ENCODE measurements around the gene AKR7A2.

Gene AKR7A2

DNA sequence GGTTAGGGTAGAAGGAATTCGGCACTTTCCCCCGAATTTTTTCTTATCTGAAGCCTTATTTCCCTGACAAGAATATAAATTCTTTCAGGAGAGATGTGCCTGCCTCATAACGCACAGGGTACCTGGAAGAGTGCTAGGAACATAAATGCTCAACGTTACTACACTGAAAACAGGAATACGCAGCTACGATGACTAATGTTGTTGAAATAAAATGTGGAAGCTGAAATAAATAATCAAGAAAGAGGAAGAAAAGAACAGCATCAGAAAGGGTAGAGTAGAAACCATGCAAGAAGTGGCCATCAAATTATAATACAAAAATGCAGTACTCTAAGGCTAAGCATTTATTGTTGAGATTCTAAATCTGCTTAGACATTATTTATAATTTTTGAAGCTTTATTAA, 34.1 kb upstream of the AKR7A2 start:
- H3K27me3 Mint-ChIP-seq (ENCODE audit: low read depth, poor library complexity) = peaks cover 2% of the 10 kb centered on the region
- peaks cover 16% of the 10 kb centered on the region for H3K36me3 Mint-ChIP-seq (ENCODE audit: low read depth)
- no peak overlapping the region for H3K27ac Mint-ChIP-seq
- no peaks in the 10 kb centered on the region for H3K9me3 Mint-ChIP-seq
- H3K4me3 Mint-ChIP-seq = no peak overlapping the region
- TF ChIP-seq, protein P1, sequence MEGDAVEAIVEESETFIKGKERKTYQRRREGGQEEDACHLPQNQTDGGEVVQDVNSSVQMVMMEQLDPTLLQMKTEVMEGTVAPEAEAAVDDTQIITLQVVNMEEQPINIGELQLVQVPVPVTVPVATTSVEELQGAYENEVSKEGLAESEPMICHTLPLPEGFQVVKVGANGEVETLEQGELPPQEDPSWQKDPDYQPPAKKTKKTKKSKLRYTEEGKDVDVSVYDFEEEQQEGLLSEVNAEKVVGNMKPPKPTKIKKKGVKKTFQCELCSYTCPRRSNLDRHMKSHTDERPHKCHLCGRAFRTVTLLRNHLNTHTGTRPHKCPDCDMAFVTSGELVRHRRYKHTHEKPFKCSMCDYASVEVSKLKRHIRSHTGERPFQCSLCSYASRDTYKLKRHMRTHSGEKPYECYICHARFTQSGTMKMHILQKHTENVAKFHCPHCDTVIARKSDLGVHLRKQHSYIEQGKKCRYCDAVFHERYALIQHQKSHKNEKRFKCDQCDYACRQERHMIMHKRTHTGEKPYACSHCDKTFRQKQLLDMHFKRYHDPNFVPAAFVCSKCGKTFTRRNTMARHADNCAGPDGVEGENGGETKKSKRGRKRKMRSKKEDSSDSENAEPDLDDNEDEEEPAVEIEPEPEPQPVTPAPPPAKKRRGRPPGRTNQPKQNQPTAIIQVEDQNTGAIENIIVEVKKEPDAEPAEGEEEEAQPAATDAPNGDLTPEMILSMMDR (IDR thresholded peaks at IDR 0.05) = no peak
- DNase-seq = no peak
- H3K4me1 Mint-ChIP-seq = peaks cover 16% of the 10 kb centered on the region

DNA sequence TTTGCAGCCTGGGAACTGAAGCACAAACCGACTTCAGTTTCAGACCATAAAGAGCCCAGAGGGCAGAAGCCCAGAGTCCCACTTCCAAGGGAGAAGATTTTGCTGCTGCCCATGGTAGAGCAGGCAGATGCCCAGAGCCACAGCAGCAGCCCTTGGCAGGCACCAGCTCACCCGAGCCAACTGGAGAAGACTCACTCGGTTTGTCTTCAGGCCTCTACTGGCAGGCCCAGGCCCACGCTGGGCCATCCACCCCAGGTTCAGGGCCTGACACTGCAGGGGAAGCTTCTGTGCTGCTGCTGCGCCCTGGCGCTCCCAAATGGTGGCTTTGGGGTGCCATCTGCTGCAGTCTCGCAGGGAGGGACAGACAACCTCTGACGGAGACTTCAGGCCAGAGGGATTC, 33.4 kb upstream of the AKR7A2 start:
- TF ChIP-seq, protein P1 (IDR thresholded peaks at IDR 0.05) = no peak

DNA sequence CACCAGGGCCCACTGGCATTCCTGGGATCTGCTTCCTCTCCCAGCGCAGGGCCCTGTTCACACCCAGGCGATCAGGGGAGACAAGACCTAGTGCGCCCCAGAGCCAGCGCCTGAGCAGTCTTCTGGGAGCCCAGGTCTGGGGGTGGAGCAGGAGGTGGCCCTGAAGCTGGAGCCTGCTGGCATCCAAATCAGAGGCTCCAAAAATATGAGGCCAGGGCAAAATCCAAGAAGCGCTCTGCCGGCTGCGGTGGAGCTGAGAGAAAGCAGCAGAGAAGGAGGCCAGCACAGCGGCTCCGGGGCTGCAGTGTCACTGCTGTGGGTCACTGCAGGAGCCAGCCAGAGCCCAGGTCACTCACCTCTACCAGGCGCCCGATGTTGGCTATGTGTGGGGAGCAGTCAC, 32.9 kb upstream of the AKR7A2 start:
- Mint-ChIP-seq H3K27ac (no peak overlapping the region), H3K27me3 (ENCODE audit: low read depth, poor library complexity) (peaks cover 2% of the 10 kb centered on the region), H3K4me3 (no peak overlapping the region), H3K4me1 (peaks cover 18% of the 10 kb centered on the region), H3K9me3 (no peaks in the 10 kb centered on the region), H3K36me3 (ENCODE audit: low read depth) (peaks cover 18% of the 10 kb centered on the region)
- DNase-seq = no peak
- TF ChIP-seq, protein P1 (IDR thresholded peaks at IDR 0.05) = no peak

More for the DNA sequence above, 33.4 kb upstream of the AKR7A2 start:
- Mint-ChIP-seq H3K4me1 (peaks cover 18% of the 10 kb centered on the region), H3K27me3 (ENCODE audit: low read depth, poor library complexity) (peaks cover 2% of the 10 kb centered on the region), H3K36me3 (ENCODE audit: low read depth) (peaks cover 21% of the 10 kb centered on the region), H3K9me3 (no peaks in the 10 kb centered on the region), H3K27ac (no peak overlapping the region), H3K4me3 (no peak overlapping the region)
- DNase-seq = no peak

DNA sequence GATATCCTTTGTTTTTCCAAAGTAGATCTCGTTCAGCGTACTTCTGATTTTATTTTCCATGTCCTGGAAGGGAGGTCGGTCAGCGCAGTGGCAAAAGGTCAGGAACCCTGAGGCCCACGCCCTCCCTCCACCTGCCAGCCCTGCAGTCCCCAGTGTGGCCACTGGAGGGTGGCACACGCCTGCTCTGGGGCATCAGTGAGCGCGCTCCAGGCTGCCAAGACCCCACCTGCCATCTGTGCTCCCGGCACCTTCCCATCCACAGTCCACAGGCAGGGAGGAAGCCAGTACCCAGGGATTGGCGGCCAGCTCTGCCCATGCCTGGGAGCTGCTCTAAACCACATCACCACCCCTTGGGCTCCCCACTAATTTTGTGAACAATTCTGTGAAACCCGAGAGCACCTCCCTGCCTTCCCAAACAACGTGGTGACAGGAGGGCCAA, 32.4 kb upstream of the AKR7A2 start:
- Mint-ChIP-seq H3K27ac (no peak overlapping the region), H3K4me3 (no peak overlapping the region), H3K4me1 (peaks cover 20% of the 10 kb centered on the region), H3K36me3 (ENCODE audit: low read depth) (peaks cover 18% of the 10 kb centered on the region), H3K9me3 (no peaks in the 10 kb centered on the region), H3K27me3 (ENCODE audit: low read depth, poor library complexity) (peaks cover 2% of the 10 kb centered on the region)
- TF ChIP-seq, protein P1 (IDR thresholded peaks at IDR 0.05) = peak; percentile 79
- peak; percentile 73 for DNase-seq

DNA sequence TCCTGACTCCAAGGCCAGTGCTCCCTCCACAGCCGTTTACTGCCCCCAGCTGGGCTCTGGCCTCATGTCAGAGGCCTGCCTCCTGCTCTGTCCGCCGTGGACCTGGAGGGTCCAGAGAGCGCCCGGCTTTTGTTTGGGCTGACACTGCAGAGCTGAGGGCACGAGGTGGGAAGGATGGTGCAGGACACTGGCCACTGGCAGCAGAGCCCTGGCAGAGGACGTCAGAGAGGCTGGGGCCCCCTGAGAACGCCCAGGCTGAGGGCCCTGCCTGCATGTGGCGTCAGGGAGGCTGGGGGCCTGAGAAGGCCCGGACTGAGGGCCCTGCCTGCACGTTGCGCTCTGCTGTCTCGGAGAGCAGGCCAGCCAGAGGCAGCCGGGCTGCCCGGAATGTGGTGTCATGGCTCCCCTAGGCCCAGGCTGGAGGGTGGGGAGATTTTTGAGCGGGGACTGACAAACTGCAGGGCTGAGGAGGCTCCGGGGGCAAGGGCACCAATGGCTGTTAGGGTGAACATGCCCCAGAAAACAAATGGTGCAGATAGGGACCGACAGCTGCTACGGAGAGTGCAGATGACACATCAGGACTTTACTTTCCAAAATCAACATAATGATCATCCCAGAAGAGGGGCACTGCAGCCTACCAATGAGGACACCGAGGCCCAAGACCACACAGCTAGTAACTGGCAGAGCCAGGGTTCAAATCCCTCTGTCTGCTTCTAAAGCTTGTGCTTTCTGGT, 31.8 kb upstream of the AKR7A2 start:
- Mint-ChIP-seq H3K4me1 (peaks cover 26% of the 10 kb centered on the region), H3K4me3 (no peak overlapping the region), H3K27ac (no peak overlapping the region), H3K27me3 (ENCODE audit: low read depth, poor library complexity) (no peaks in the 10 kb centered on the region), H3K36me3 (ENCODE audit: low read depth) (peaks cover 23% of the 10 kb centered on the region), H3K9me3 (no peaks in the 10 kb centered on the region)
- TF ChIP-seq, protein P1 (IDR thresholded peaks at IDR 0.05) = no peak
- no peak for DNase-seq

Measured in nephron progenitor cell (in vitro differentiated cells).